ENCODE results near the gene RPGRIP1. TPM values are rescaled to one million over a fixed set of nuclear protein-coding genes. Genes with fewer than 3 reads are reported as not detected.

The RPGRIP1 gene
- total RNA-seq, 1 donor from 2014 or later = 1.7 TPM

DNA sequence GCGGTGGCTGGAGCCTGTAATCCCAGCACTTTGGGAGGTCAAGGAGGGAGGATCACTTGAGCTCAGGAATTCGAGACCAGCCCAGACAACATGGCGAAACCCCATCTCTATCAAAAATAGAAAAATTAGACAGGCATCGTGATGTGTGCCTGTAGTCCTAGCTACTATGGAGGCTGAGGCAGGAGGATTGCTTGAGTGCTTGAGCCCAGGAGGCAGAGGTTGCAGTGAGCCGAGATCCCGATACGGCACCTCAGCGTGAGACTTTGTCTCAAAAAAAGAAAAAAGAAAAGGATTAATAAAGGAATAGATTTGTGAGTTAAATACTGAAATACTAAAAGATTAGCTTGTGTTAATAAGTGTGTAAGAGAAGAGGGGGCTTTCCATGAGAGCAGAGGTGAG lies 29.4 kb downstream of the RPGRIP1 start:
- H3K27ac ChIP-seq = peak overlapping the region; percentile 55
- no peaks in the 10 kb centered on the region for H3K36me3 ChIP-seq
- peak overlapping the region; percentile 41 for H3K4me3 ChIP-seq
- peaks cover 7% of the 10 kb centered on the region for H3K4me1 ChIP-seq
- H3K27me3 ChIP-seq = no peaks in the 10 kb centered on the region
- no peaks in the 10 kb centered on the region for H3K9me3 ChIP-seq
- ATAC-seq (no peak), DNase-seq (no peak)
- TF ChIP-seq, protein P1, sequence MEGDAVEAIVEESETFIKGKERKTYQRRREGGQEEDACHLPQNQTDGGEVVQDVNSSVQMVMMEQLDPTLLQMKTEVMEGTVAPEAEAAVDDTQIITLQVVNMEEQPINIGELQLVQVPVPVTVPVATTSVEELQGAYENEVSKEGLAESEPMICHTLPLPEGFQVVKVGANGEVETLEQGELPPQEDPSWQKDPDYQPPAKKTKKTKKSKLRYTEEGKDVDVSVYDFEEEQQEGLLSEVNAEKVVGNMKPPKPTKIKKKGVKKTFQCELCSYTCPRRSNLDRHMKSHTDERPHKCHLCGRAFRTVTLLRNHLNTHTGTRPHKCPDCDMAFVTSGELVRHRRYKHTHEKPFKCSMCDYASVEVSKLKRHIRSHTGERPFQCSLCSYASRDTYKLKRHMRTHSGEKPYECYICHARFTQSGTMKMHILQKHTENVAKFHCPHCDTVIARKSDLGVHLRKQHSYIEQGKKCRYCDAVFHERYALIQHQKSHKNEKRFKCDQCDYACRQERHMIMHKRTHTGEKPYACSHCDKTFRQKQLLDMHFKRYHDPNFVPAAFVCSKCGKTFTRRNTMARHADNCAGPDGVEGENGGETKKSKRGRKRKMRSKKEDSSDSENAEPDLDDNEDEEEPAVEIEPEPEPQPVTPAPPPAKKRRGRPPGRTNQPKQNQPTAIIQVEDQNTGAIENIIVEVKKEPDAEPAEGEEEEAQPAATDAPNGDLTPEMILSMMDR (IDR thresholded peaks at IDR 0.05) = no peak
- intact Hi-C loops (cut with DNase I) = no loop called here

GRCh38 chr14:21309956-21310355 lies 30.1 kb downstream of the RPGRIP1 start:
- no peak for DNase-seq
- H3K9me3 ChIP-seq = no peaks in the 10 kb centered on the region
- H3K4me1 ChIP-seq = peaks cover 7% of the 10 kb centered on the region
- H3K27ac ChIP-seq = no peak overlapping the region
- TF ChIP-seq, protein P1 (IDR thresholded peaks at IDR 0.05) = no peak
- ATAC-seq = no peak
- no peaks in the 10 kb centered on the region for H3K36me3 ChIP-seq
- H3K4me3 ChIP-seq = no peak overlapping the region
- no peaks in the 10 kb centered on the region for H3K27me3 ChIP-seq
- intact Hi-C loops (cut with DNase I) = no loop called here

- Histone ChIP-seq H3K9me3 (no peaks in the 10 kb centered on the region), H3K36me3 (no peaks in the 10 kb centered on the region), H3K4me1 (peaks cover 7% of the 10 kb centered on the region), H3K27me3 (no peaks in the 10 kb centered on the region), H3K27ac (no peak overlapping the region), H3K4me3 (no peak overlapping the region)
- TF ChIP-seq, protein P1 (IDR thresholded peaks at IDR 0.05) = no peak
- intact Hi-C loops (cut with DNase I) = no loop called here
- ATAC-seq = no peak
- no peak for DNase-seq
These were observed 31.7 kb downstream of the RPGRIP1 start for GRCh38 chr14:21311614-21312013.

- H3K9me3 ChIP-seq = no peaks in the 10 kb centered on the region
- H3K4me1 ChIP-seq = peaks cover under 1% of the 10 kb centered on the region
- no peaks in the 10 kb centered on the region for H3K27me3 ChIP-seq
- no peak overlapping the region for H3K4me3 ChIP-seq
- intact Hi-C loops (cut with DNase I) = no loop called here
- H3K27ac ChIP-seq = no peak overlapping the region
- TF ChIP-seq, protein P1 (IDR thresholded peaks at IDR 0.05) = no peak
- ATAC-seq = no peak
- no peak for DNase-seq
- H3K36me3 ChIP-seq = no peaks in the 10 kb centered on the region
These were observed 33.6 kb downstream of the RPGRIP1 start for GRCh38 chr14:21313512-21313911.

DNA sequence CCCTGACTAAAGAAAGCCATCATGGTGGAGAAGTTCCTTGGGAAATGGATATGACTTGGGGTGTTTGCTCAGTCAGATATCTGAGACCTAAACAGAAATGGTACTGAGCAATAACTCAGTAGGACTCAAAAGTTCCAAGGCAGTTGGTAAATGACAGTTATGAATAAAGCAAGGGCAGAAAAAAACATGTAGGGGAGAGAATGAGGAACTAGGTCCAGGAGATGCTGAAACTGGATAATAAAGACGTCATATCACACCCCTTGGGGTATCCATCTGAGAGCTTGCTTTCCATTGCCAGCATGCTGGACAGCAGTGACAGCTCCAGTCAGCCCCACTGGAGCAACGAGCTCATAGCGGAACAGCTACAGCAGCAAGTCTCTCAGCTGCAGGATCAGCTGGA lies 37.5 kb downstream of the RPGRIP1 start:
- Histone ChIP-seq H3K4me1 (peaks cover 5% of the 10 kb centered on the region), H3K36me3 (no peaks in the 10 kb centered on the region), H3K27ac (no peak overlapping the region), H3K9me3 (no peaks in the 10 kb centered on the region), H3K4me3 (no peak overlapping the region), H3K27me3 (no peaks in the 10 kb centered on the region)
- TF ChIP-seq, protein P1 (IDR thresholded peaks at IDR 0.05) = no peak
- ATAC-seq (no peak), DNase-seq (no peak)
- intact Hi-C loops (cut with DNase I) = no loop called here

DNA sequence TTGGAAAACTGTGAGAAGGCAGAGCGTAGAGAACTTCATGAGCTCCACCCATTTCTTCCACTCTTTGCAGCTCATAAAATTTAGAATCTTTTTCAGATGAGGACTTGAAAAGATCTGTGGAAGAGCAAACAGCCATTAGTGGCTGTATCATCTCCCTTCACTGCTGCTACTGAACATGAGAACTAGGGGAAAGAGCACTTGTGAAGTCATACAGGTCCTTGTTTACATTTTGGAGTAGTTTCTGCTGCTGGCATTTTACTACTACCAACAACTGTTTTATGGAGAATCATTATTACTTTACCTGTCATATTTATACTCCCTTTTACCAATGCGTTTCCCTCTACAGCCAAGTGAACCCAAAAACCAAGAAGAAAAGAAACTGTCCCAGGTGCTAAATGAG lies 41.0 kb downstream of the RPGRIP1 start:
- DNase-seq (no peak), ATAC-seq (no peak)
- intact Hi-C loops (cut with DNase I) = no loop called here
- Histone ChIP-seq H3K4me1 (peaks cover 5% of the 10 kb centered on the region), H3K9me3 (no peaks in the 10 kb centered on the region), H3K27ac (no peak overlapping the region), H3K36me3 (no peaks in the 10 kb centered on the region), H3K27me3 (no peaks in the 10 kb centered on the region), H3K4me3 (no peak overlapping the region)
- TF ChIP-seq, protein P1 (IDR thresholded peaks at IDR 0.05) = no peak
